ENCODE results near the gene C19orf85.

DNA sequence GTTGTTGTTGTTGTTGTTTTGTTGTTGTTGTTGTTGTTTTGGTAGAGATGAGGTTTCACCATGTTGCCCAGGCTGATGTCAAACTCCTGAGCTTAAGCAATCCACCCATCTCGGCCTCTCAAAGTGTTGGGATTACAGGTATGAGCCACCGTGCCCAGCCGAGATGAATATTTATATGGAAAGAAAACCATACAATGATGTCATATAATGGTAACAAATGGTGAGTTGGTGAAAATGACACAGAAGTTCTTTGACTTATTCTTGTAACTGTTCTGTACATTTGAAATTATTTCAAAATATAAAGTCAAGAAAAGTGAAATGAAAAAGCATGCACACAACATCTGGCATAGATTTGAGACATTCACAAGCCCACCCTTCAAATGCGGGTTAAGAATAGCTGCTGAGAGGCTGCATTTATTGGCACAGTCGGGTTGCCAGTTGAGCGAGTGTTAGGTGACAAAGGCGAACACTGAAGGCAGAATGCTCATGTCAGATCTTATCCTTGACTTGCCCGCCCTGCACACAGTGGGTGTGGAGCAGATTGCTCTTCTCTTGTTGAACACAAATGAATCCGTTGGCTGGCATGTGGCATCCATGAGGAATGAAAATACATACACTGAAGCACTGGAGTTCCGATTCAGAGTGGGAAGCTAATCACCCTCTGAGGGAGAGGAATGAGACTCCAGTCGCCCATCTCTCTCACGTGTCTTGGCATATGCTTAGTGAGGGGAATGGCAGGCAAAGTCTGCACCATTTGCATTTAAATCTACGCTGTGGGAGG, 41.1 kb downstream of the C19orf85 start:
- TF ChIP-seq CTCF (IDR thresholded peaks at IDR 0.05) = no peak
- TF ChIP-seq POLR2A (IDR thresholded peaks at IDR 0.05) = no peak
- TF ChIP-seq POLR2AphosphoS5 (IDR thresholded peaks at IDR 0.05) = no peak
- no peak for TF ChIP-seq EP300 (IDR thresholded peaks at IDR 0.05)

Measured in suprapubic skin (tissue), 4 donors.